GM19043 (cell line): ENCODE data around the gene MFSD12.

Experiments
- ATAC-seq: cut with Tn5 transposase; IDR thresholded peaks from one replicate; pipeline ENCODE4 v1.9.1; 2021; ENCODE audit warnings: low read depth; ENCODE audit not compliant: unreplicated experiment

Gene MFSD12

GRCh38 chr19:3557461-3558248 lies at the start of gene MFSD12:
TSS of gene MFSD12 (minus strand) at chr19:3557586. CDS start at chr19:3557403, 183 bp downstream.
- peak; percentile 72 for ATAC-seq

DNA sequence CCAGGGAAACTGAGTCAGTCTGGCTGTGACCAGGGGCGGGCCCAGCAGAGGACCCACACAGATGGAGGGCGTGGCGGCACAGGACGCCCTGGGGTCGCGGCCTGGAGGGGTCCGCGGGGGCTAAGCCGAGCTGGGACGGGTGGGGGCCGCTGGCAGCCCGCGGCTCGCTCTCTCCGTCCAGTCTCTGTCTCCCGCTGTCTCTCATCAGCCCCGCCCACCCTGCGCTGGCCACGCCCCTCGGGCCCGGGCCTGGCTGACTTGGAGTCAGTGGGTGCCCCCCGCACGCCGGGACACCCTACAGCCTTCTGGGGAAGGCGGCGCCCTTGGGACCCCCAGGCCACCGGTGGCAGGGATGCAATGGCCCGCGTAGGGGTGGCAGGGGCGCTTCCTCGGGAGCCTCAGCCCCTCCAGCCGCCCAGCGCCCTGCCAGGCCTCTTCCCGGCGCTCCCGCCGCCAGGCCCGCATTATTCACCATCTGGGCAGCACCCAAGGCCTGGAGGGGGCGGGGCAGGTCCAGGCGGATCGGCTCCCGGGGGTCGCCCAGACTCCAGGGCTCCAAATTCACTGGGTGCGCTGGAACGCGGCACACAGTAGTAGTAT lies 49.4 kb upstream of the MFSD12 start, which contains the start of gene TBXA2R:
TBXA2R (minus strand) TSS at position 186 of the 600 bp plus-strand sequence. CDS start 6,241 bp downstream, outside the sequence.
- ATAC-seq, result no peak

GRCh38 chr19:3606174-3606689 lies 48.8 kb upstream of the MFSD12 start:
- no peak for ATAC-seq

- ATAC-seq, result no peak
These were observed 48.4 kb upstream of the MFSD12 start for GRCh38 chr19:3605770-3606169.

DNA sequence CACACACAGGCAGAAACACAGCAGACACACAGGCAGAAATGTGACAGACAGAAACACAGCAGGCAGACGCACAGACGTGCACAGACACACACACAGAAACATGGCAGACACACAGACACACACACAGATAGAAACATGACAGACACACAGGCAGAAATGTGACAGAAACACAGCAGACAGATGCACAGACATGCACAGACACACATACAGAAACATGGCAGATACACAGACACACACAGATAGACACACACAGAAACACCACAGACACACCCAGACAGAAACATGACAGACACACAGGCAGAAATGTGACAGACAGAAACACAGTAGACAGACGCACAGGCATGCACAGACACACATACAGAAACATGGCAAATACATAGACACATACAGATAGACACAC lies 48.0 kb upstream of the MFSD12 start:
- ATAC-seq, result no peak

- ATAC-seq, result no peak
These were observed 47.6 kb upstream of the MFSD12 start for GRCh38 chr19:3604987-3605343.

- no peak for ATAC-seq
These were observed 47.0 kb upstream of the MFSD12 start for GRCh38 chr19:3604227-3604986.

GRCh38 chr19:3603121-3603811 lies 45.9 kb upstream of the MFSD12 start:
- ATAC-seq, result no peak

DNA sequence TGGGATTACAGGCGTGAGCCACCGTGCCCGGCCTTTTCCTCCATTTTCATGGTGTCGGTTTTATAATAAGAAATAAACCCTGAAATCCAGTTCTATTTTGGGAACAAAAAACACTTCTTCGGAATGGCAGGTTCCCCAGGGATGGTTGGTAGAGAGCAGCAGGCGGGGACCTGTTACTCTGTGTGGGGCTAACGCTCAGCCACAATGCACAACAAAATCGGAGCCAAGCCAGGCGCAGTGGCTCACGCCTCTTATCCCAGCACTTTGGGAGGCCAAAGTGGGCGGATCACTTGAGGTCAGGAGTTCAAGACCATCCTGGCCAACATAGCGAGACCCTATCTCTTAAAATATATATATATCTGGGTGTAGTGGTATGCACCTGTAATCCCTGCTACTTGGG lies 43.6 kb upstream of the MFSD12 start:
- ATAC-seq, result no peak

DNA sequence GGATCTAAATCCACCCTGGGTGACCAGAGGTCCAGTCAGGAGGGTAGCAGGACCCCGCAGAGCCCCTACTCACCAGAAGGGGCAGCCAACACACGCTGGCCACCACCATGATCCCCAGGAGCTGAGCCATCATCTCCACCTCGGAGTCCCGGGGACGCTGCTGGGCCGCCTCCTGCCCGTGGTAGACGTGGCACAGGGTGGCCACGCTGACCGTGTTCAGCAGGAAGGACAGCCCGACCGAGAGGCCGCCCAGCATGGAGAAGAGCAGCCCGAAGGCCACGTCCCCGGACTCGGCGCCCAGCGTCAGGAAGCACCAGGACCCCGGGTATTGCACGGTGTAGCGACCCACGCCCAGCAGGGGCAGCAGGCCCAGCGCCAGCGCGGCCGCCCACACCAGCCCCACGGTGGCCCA lies 42.4 kb upstream of the MFSD12 start:
- no peak for ATAC-seq

DNA sequence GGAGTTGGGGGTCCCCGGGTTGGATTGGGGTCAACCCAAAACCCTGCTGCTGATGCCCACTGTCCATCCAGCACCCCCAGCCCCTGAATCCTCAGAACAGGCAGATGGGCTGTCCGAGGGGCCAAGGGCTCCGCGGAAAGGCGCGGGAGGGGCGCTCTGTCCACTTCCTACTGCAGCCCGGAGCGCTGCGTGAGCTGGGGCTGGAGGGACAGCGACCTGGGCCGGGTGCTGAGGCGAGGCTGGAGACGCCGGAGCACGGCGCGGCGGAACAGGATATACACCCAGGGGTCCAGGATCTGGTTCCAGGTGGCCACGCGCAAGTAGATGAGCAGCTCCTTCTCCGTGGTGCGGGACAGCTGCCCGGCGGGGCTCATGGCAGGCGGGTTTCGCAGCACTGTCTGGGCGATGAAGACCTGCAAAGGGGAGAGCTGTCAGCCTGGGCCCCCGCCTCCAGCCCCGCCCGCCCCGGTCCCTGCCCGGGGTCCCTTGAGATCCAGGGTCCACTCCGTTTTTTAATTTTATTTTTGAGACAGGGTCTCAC lies 38.2 kb upstream of the MFSD12 start:
- no peak for ATAC-seq

GRCh38 chr19:3593156-3593555 lies 35.8 kb upstream of the MFSD12 start:
- no peak for ATAC-seq

GRCh38 chr19:3591876-3592613 lies 34.7 kb upstream of the MFSD12 start:
- no peak for ATAC-seq

DNA sequence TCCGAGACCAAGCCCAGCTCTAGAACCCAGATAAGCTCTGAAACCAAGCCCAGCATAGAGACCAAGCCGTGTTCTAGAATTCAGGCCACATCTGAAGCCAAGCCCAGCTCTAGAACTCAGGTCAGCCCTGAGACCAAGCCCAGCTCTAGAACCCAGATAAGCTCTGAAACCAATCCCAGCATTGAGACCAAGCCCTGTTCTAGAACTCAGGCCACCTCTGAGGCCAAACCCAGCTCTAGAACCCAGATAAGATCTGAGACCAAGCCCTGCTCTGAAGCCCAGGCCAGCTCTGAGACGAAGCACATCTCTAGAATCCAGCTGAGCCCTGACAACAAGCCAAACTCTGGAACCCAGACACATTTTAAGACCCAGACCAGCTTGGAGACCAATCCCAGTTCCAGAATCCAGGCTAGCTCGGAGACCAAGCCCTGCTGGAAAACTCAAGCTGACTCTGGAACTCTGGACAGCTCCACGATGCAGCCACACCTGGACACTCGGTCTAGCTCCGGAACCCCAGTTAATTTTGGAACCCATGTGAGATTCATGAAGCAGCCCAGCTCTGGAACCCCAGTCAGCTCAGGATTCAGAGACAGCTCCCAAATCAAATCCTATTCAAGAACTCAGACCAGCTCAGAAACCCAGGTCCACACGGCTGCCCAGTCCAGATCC lies 33.7 kb upstream of the MFSD12 start:
- ATAC-seq, result no peak

- no peak for ATAC-seq
These were observed 32.6 kb upstream of the MFSD12 start for GRCh38 chr19:3589949-3590348.

GRCh38 chr19:3589439-3589838 lies 32.1 kb upstream of the MFSD12 start:
- ATAC-seq, result no peak

GRCh38 chr19:3586707-3587346 lies 29.4 kb upstream of the MFSD12 start:
- ATAC-seq, result no peak

- ATAC-seq, result no peak
These were observed 28.8 kb upstream of the MFSD12 start for GRCh38 chr19:3586127-3586626.
